Measurements from ENCODE around the gene GABRD.

- no peak for TF ChIP-seq EZH2 (IDR thresholded peaks at IDR 0.05; ENCODE audit: borderline replicate concordance, low read depth, low read length, severe bottlenecking)
- TF ChIP-seq, protein P1, sequence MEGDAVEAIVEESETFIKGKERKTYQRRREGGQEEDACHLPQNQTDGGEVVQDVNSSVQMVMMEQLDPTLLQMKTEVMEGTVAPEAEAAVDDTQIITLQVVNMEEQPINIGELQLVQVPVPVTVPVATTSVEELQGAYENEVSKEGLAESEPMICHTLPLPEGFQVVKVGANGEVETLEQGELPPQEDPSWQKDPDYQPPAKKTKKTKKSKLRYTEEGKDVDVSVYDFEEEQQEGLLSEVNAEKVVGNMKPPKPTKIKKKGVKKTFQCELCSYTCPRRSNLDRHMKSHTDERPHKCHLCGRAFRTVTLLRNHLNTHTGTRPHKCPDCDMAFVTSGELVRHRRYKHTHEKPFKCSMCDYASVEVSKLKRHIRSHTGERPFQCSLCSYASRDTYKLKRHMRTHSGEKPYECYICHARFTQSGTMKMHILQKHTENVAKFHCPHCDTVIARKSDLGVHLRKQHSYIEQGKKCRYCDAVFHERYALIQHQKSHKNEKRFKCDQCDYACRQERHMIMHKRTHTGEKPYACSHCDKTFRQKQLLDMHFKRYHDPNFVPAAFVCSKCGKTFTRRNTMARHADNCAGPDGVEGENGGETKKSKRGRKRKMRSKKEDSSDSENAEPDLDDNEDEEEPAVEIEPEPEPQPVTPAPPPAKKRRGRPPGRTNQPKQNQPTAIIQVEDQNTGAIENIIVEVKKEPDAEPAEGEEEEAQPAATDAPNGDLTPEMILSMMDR (IDR thresholded peaks at IDR 0.05; ENCODE audit: extremely low read depth in 1 of 2, insufficient read depth in 1 of 2, low read depth in 1 of 2, low read length in 2 of 2): no peak
- no peak for TF ChIP-seq POLR2AphosphoS5 (IDR thresholded peaks at IDR 0.05; ENCODE audit: insufficient read depth, low read depth, low read length)
- TF ChIP-seq POLR2A (IDR thresholded peaks at IDR 0.05; ENCODE audit: low read depth, low read length): no peak
- TF ChIP-seq MAX (IDR thresholded peaks at IDR 0.05; ENCODE audit: insufficient read depth, insufficient read length): no peak
- no peak for TF ChIP-seq MYC (IDR thresholded peaks at IDR 0.05; ENCODE audit: low read depth, low read length)
Observed at GRCh38 chr1:2043886-2044285, 24.7 kb downstream of the GABRD start.

All from endothelial cell of umbilical vein (primary cell).